Psoas muscle (tissue), 8 donors: ENCODE data around the gene STRBP. TPM values are rescaled to one million over a fixed set of nuclear protein-coding genes. Genes with fewer than 3 reads are reported as not detected.

ENCODE experiments used
- ATAC-seq, 4 donors: fragments of 200-7000 bp; cut with Tn5 transposase; one replicate each; pipeline ENCODE4 v1.9.1; 2020; ENCODE audit warnings: moderate library complexity in 3 of 4, mild to moderate bottlenecking in 2 of 4
- DNase-seq, 2 donors: peaks; one replicate each; pipeline ENCODE4 v3.0.0-alpha.2; 2020
- H3K27ac ChIP-seq: fragments of 200-600 bp; one replicate; pipeline ENCODE4 v1.8.0; 2022
- H3K27me3 ChIP-seq, 3 donors: fragments of 200-600 bp in 1 of 3; one replicate each; pipeline versions ENCODE4 v1.6.1 to v1.8.0; 2013 to 2022; ENCODE audit warnings: low read length in 2 of 3, mild to moderate bottlenecking in 2 of 3, moderate library complexity in 1 of 3; ENCODE audit not compliant: insufficient read depth in 3 of 3
- H3K36me3 ChIP-seq, 2 donors: fragments of 200-600 bp in 1 of 2; one replicate each; pipeline versions ENCODE4 v1.6.1 to v1.8.0; 2013 to 2022; ENCODE audit warnings: low read depth in 1 of 2, mild to moderate bottlenecking in 1 of 2, moderate library complexity in 1 of 2; ENCODE audit not compliant: insufficient read depth in 1 of 2
- H3K4me1 ChIP-seq: fragments of 200-600 bp; one replicate; pipeline ENCODE4 v1.8.0; 2022
- H3K4me3 ChIP-seq: fragments of 200-600 bp; one replicate; pipeline ENCODE4 v1.8.0; 2022; ENCODE audit warnings: mild to moderate bottlenecking
- H3K9me3 ChIP-seq: fragments of 200-600 bp; one replicate; pipeline ENCODE4 v1.8.0; 2022
- CTCF ChIP-seq: fragments of 200-600 bp; IDR thresholded peaks from one replicate; pipeline ENCODE4 v1.8.0; 2022; ENCODE audit warnings: antibody characterized with exemption
- WGBS, 3 donors: extraction: QIAGEN DNeasy Blood & Tissue Kit; methylation state at CpG; one replicate each; pipeline versions ENCODE4 v1.1.6 to v1.1.7; 2013; 5-methylcytosine and 5-hydroxymethylcytosine counted together
- intact Hi-C, 2 donors: fragments of 100-400 bp; cut with DNase I; formaldehyde crosslinking; loops; one replicate each; pipeline versions ENCODE4 v1.11.0 to v1.14.2; 2022
- polyA plus RNA-seq, 3 donors: library from polyadenylated mRNA; stranded (reverse); fragments of 200-250 nt; gene quantifications; one replicate each; pipeline ENCODE4 v1.2.3, GENCODE V29; 2013
- total RNA-seq, 4 donors: library from RNA; stranded (reverse); fragmentation: NEBNext Ultra II Directional in 2 of 4; extraction: Animal tissue kit (Norgen Biotek cat#: 25700) in 2 of 4; gene quantifications; one replicate each; pipeline versions ENCODE4 v1.2.1 to v1.2.4, GENCODE V29; 2021 to 2023
- donor health status: healthy with polysubstance abuse.
- donor health status: DM: no; HTN: no; CAD: no; lungs with moderate emphysema.
- donor health status: Bipolar disorder and iron deficiency.
- donor health status: healthy.
- donor health status: DM: yes; HTN: yes; CAD: no.
- donor health status: DM: no; HTN: no; CAD: no.
- donor health status: DM: no; HTN: no; CAD: no.
- donor health status: DM: yes; HTN: yes; CAD: no.

STRBP gene
- total and polyA plus RNA-seq, 7 donors: 3.8 to 8.5 (median 6.2) TPM

- no peaks in the 10 kb centered on the region for H3K4me1 ChIP-seq
- no peak for TF ChIP-seq CTCF
- no peak overlapping the region for H3K4me3 ChIP-seq
- no peaks in the 10 kb centered on the region for H3K9me3 ChIP-seq
- ATAC-seq (no peak), DNase-seq (no peak)
- H3K27me3 ChIP-seq: no peaks in the 10 kb centered on the region
- WGBS, 3 donors: 73 to 81% (median 81%) methylated on average over 2 of the region's 2 CpGs
- no peak overlapping the region for H3K27ac ChIP-seq
- peaks cover 0 to 17% of the 10 kb centered on the region in 2 donors for H3K36me3 ChIP-seq
- intact Hi-C loops: no loop called here
Measured at GRCh38 chr9:123138163-123138562, 130.2 kb downstream of the STRBP start.

- ATAC-seq (no peak), DNase-seq (no peak)
- H3K4me1 ChIP-seq: no peaks in the 10 kb centered on the region
- H3K36me3 ChIP-seq: peaks cover 0 to 27% of the 10 kb centered on the region in 2 donors
- H3K9me3 ChIP-seq: no peaks in the 10 kb centered on the region
- no peak overlapping the region for H3K27ac ChIP-seq
- no peaks in the 10 kb centered on the region for H3K27me3 ChIP-seq
- no peak overlapping the region for H3K4me3 ChIP-seq
- 90 to 96% (median 90%) methylated on average over 5 of the region's 5 CpGs for WGBS, 3 donors
- intact Hi-C loops: no loop called here
- TF ChIP-seq CTCF: no peak
Measured at GRCh38 chr9:123135430-123135829, 133.0 kb downstream of the STRBP start.

- Histone ChIP-seq H3K9me3 (no peaks in the 10 kb centered on the region), H3K36me3 (peaks cover 2 to 33% of the 10 kb centered on the region in 2 donors), H3K27ac (no peak overlapping the region), H3K27me3 (no peaks in the 10 kb centered on the region), H3K4me1 (no peaks in the 10 kb centered on the region), H3K4me3 (no peak overlapping the region)
- no peak for ATAC-seq
- 83 to 95% (median 83%) methylated on average over 6 of the region's 6 CpGs for WGBS, 3 donors
- no peak for DNase-seq
- no peak for TF ChIP-seq CTCF
- intact Hi-C loops: no loop called here
Measured at GRCh38 chr9:123132696-123133095, 135.7 kb downstream of the STRBP start.

- no peak for TF ChIP-seq CTCF
- ATAC-seq (no peak), DNase-seq (no peak)
- no peaks in the 10 kb centered on the region for H3K27me3 ChIP-seq
- no peaks in the 10 kb centered on the region for H3K9me3 ChIP-seq
- no peaks in the 10 kb centered on the region for H3K4me1 ChIP-seq
- no peak overlapping the region for H3K27ac ChIP-seq
- H3K36me3 ChIP-seq: peaks cover 2 to 37% of the 10 kb centered on the region in 2 donors
- intact Hi-C loops: no loop called here
- H3K4me3 ChIP-seq: no peak overlapping the region
Measured at GRCh38 chr9:123131993-123132392, 136.4 kb downstream of the STRBP start.

GRCh38 chr9:123131258-123131657 lies 137.1 kb downstream of the STRBP start:
- ATAC-seq (no peak), DNase-seq (no peak)
- Histone ChIP-seq H3K27ac (no peak overlapping the region), H3K9me3 (no peaks in the 10 kb centered on the region), H3K4me3 (no peak overlapping the region), H3K36me3 (peaks cover 2 to 41% of the 10 kb centered on the region in 2 donors), H3K4me1 (no peaks in the 10 kb centered on the region), H3K27me3 (no peaks in the 10 kb centered on the region)
- WGBS, 3 donors: 79% methylated on average over 1 of the region's 1 CpG
- intact Hi-C loops: no loop called here
- TF ChIP-seq CTCF: no peak
